ENCODE results near the gene NDUFB11.

The NDUFB11 gene

GRCh38 chrX:47101206-47101605 is 43.3 kb downstream of the NDUFB11 start:
- no peaks in the 10 kb centered on the region for H3K36me3 ChIP-seq (replicated peaks)
- in situ Hi-C loops (cut with HindIII; ENCODE audit: low pct_ligation_motif_present, low sequenced_read_pairs), result no loop called here
- no peak overlapping the region for H3K4me3 ChIP-seq (ENCODE audit: low read depth, low read length)
- no peak for DNase-seq
- H3K27ac ChIP-seq, result no peak overlapping the region
- no peaks in the 10 kb centered on the region for H3K27me3 ChIP-seq (replicated peaks)
- TF ChIP-seq CTCF (IDR thresholded peaks at IDR 0.05; ENCODE audit: low read depth, low read length, missing control alignments), result no peak

GRCh38 chrX:47098338-47099094 is 46.0 kb downstream of the NDUFB11 start:
- TF ChIP-seq CTCF (IDR thresholded peaks at IDR 0.05; ENCODE audit: low read depth, low read length, missing control alignments), result no peak

DNA sequence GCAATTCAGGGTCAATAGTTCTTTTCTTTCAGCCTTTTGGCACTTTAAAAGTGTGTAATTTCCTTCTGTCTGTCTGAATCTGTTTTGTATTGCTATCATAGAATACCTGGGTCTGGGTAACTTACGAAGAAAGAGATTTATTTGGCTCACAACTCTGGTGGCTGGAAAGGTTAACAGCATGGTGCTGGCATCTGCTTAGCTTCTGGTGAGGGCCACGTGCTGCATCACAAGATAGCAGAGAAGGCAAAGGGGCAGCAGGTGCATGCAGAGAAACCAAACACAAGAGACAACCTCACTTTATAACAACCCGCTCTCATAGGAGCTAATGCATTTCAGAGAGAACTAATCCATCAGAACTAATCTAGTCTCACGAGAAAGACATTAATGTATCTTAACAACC is 47.5 kb downstream of the NDUFB11 start:
- Histone ChIP-seq H3K27ac (no peak overlapping the region), H3K27me3 (replicated peaks) (no peaks in the 10 kb centered on the region), H3K36me3 (replicated peaks) (no peaks in the 10 kb centered on the region), H3K4me3 (ENCODE audit: low read depth, low read length) (no peak overlapping the region)
- TF ChIP-seq CTCF (IDR thresholded peaks at IDR 0.05; ENCODE audit: low read depth, low read length, missing control alignments), result no peak
- in situ Hi-C loops (cut with HindIII; ENCODE audit: low pct_ligation_motif_present, low sequenced_read_pairs), result no loop called here
- no peak for DNase-seq

More at GRCh38 chrX:47098338-47099094, 46.0 kb downstream of the NDUFB11 start:
- Histone ChIP-seq H3K4me3 (ENCODE audit: low read depth, low read length) (no peak overlapping the region), H3K27ac (no peak overlapping the region), H3K27me3 (replicated peaks) (no peaks in the 10 kb centered on the region), H3K36me3 (replicated peaks) (no peaks in the 10 kb centered on the region)
- DNase-seq, result no peak
- in situ Hi-C loops (cut with HindIII; ENCODE audit: low pct_ligation_motif_present, low sequenced_read_pairs), result no loop called here

GRCh38 chrX:47093860-47094259 is 50.6 kb downstream of the NDUFB11 start:
- no peak for DNase-seq
- in situ Hi-C loops (cut with HindIII; ENCODE audit: low pct_ligation_motif_present, low sequenced_read_pairs), result no loop called here

DNA sequence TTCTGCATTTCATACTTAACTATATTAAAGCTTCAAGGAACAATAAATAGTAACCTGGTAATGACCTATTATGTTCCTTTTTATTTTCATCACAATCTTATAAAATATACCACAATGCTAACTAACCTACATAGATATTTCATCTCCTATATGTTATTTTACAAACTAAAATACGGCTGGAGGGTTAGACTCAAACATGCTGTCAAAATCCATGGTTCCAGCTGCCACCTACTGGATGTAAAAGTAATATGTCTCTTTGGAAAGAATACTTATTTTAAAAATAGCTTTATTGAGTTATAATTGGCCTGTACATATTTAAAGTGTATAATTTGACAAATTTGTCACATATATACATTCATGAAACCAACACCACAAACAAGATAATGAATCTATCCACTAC is 51.3 kb downstream of the NDUFB11 start:
- no peaks in the 10 kb centered on the region for H3K36me3 ChIP-seq (replicated peaks)
- H3K27me3 ChIP-seq (replicated peaks), result no peaks in the 10 kb centered on the region
- no peak overlapping the region for H3K4me3 ChIP-seq (ENCODE audit: low read depth, low read length)
- TF ChIP-seq CTCF (IDR thresholded peaks at IDR 0.05; ENCODE audit: low read depth, low read length, missing control alignments), result peak; percentile 62
- in situ Hi-C loops (cut with HindIII; ENCODE audit: low pct_ligation_motif_present, low sequenced_read_pairs), result no loop called here
- no peak overlapping the region for H3K27ac ChIP-seq
- peak; percentile 20 for DNase-seq

More at GRCh38 chrX:47093860-47094259, 50.6 kb downstream of the NDUFB11 start:
- no peak overlapping the region for H3K4me3 ChIP-seq (ENCODE audit: low read depth, low read length)
- TF ChIP-seq CTCF (IDR thresholded peaks at IDR 0.05; ENCODE audit: low read depth, low read length, missing control alignments), result no peak
- H3K27me3 ChIP-seq (replicated peaks), result no peaks in the 10 kb centered on the region
- no peaks in the 10 kb centered on the region for H3K36me3 ChIP-seq (replicated peaks)
- no peak overlapping the region for H3K27ac ChIP-seq

Data from brain microvascular endothelial cell (primary cell).